GM19467 (cell line): Measurements from ENCODE around the gene TBCB.
"Not testable (repeated sequence)": the region's sequence is repeated elsewhere in the genome, so short reads cannot be mapped to it uniquely, and the experiment has no call there.

Experiments used
- ATAC-seq: cut with Tn5 transposase; IDR thresholded peaks from one replicate; pipeline ENCODE4 v1.9.1; 2021; ENCODE audit warnings: mild to moderate bottlenecking, moderate library complexity; ENCODE audit not compliant: unreplicated experiment

The TBCB gene

DNA sequence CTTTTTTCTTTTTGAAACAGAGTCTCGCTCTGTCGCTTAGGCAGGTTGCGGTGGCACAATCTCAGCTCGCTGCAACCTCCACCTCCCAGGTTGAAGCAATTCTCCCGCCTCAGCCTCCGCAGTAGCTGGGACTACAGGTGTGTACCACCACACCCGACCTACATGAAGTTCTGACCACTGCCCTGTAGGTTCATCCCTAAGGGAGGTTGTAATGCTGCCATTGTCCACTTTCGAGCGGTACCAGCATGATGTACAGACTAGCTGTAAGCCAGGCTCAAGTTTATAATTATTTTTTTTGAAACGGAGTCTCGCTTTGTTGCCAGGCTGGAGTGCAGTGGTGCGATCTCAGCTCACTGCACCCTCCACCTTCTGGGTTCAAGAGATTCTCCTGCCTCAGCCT, 48.5 kb downstream of the TBCB start:
- no peak for ATAC-seq

DNA sequence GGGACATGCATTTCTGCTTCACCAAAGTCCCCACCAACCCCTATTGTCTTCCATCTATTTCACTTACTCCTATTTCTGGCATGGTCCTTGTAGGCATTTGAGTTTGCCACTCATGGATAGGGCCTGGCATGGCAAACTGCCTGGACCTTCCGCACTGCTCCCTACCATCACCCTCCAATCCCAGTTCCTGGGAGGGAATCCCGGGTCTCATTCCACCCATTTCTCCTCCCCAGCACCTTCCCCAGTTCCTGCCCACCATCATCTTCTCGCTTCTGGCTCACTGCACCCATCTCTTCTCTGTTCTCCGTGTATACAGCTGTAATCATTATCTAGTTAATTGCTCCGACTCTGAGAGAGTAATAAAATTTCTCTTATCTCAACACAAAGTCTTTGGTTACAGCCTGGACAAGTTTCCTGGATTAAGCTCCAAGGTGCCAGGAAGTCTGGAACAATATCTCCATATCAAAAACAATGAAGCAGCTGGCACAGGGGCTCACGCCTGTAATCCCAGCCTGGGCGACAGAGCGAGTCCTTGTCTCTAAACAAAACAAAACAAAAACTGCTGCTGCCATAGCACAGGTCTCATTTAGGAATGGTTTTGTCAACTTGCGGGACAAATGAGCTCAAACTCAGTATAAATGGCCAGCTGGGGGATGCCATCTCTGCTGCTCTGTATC, 54.0 kb downstream of the TBCB start:
- ATAC-seq, result no peak

DNA sequence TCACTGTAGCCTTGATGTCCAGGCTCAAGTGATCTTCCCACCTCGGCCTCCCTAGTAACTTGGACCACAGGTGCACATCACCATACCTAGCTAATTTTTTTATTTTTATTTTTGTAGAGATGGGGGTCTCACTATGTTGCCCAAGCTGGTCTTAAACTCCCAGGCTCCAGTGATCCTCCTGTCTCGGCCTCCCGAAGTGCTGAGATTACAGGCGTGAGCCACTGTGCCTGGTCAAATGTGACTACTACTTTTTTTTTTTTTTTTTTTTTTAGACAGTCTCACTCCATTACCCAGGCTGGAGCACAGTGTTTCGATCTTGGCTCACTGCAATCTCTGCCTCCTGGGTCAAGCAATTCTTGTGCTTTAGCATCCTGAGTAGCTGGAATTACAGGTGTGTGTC, 57.6 kb downstream of the TBCB start:
- no peak for ATAC-seq

DNA sequence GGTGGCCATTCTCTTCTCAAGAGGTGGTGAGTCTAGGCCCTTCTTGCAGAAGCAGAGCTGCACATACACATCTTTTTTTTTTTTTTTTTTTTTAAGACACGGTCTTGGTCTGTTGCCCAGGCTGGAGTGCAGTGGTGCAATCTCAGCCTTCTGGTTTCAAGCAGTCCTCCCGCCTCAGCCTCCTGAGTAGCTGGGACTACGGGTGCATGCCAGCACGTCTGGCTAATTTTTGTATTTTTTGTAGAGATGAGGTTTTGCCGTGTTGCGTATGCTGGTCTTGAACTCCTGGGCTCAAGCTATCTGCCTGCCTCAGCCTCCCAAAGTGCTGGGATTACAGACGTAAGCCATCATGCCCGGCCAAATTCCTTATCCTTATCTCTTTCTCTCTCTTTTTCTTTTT, 58.6 kb downstream of the TBCB start:
- not testable (repeated sequence) for ATAC-seq
